ENCODE results near the gene PTPRE. TPM values are rescaled to one million over a fixed set of nuclear protein-coding genes. Genes with fewer than 3 reads are reported as not detected.
A peak's percentile ranks its signal among the peaks of the same experiment; 100 is the strongest.

PTPRE gene
- total RNA-seq, 1 donor from 2014 or later = 0.21 TPM

DNA sequence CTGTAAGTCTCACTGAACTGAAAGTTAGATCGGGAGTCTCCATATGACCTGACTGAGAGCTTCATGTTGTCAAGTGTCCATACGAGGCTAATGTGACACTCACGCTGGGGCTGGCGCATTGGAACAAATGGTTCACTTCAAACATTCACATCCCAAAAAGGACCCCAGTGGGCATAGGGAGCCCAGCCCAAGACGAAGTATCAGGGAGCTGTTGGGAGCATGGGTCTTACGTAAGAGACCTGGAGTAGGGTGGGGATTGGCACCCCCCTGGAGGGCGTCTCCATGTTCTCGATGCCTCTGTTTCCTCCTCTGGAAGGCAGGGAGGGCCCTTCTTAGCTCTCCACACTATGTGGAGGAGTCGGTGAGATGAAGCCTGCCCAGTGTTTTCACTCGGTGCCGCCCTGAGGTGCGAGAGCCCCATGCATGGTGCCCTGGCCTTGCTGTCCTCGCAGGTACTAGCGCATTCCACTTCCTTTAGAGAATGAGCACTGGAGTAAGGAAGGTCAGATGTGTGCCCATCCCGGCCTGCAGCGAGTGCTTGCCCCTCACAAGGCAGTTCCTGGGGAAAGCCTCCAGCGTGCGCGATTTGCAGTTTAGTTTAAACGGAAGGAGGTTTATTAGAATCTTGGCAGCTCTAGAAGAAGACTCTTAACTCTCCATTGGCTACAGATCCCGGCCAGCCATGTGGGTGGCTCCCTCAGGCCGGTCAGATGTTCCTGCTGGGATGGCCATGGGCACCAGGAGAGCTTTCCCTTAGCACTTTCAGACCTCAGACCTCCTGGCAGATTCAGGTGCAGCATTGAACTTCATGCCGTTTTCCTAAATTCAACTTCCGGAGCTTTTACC, 64.4 kb downstream of the PTPRE start:
- no peaks in the 10 kb centered on the region for H3K9me3 ChIP-seq (ENCODE audit: low read depth)
- H3K4me1 Mint-ChIP-seq = peaks cover 17% of the 10 kb centered on the region
- no peak overlapping the region for H3K27ac ChIP-seq
- no peak overlapping the region for H3K4me3 ChIP-seq
- TF ChIP-seq EZH2 (IDR thresholded peaks at IDR 0.05) = no peak
- no peak for TF ChIP-seq EZH2phosphoT487 (IDR thresholded peaks at IDR 0.05)
- TF ChIP-seq, protein P1, sequence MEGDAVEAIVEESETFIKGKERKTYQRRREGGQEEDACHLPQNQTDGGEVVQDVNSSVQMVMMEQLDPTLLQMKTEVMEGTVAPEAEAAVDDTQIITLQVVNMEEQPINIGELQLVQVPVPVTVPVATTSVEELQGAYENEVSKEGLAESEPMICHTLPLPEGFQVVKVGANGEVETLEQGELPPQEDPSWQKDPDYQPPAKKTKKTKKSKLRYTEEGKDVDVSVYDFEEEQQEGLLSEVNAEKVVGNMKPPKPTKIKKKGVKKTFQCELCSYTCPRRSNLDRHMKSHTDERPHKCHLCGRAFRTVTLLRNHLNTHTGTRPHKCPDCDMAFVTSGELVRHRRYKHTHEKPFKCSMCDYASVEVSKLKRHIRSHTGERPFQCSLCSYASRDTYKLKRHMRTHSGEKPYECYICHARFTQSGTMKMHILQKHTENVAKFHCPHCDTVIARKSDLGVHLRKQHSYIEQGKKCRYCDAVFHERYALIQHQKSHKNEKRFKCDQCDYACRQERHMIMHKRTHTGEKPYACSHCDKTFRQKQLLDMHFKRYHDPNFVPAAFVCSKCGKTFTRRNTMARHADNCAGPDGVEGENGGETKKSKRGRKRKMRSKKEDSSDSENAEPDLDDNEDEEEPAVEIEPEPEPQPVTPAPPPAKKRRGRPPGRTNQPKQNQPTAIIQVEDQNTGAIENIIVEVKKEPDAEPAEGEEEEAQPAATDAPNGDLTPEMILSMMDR (IDR thresholded peaks at IDR 0.05) = no peak
- H3F3A ChIP-seq (ENCODE audit: low read depth) = no peaks in the 10 kb centered on the region
- no peaks in the 10 kb centered on the region for H3K79me2 ChIP-seq (ENCODE audit: low read depth)
- H3K4me1 ChIP-seq = peaks cover 6% of the 10 kb centered on the region
- H3K36me3 ChIP-seq = no peaks in the 10 kb centered on the region
- peaks cover 6% of the 10 kb centered on the region for H3K27me3 ChIP-seq
- no peaks in the 10 kb centered on the region for H3K9me3 Mint-ChIP-seq
- no peaks in the 10 kb centered on the region for H3K36me3 Mint-ChIP-seq
- no peak for DNase-seq (ENCODE audit: low spot score)
- no peak overlapping the region for H3K4me2 ChIP-seq
- no peak overlapping the region for H3K9ac ChIP-seq
- no peaks in the 10 kb centered on the region for H3K27me3 Mint-ChIP-seq (ENCODE audit: insufficient read depth, low read depth)
- no peak overlapping the region for H3K4me3 Mint-ChIP-seq
- no peaks in the 10 kb centered on the region for H4K20me1 ChIP-seq (ENCODE audit: low read depth)
- H3K27ac Mint-ChIP-seq = peak overlapping the region; percentile 74
- H2AFZ ChIP-seq (replicated peaks) = no peak overlapping the region

DNA sequence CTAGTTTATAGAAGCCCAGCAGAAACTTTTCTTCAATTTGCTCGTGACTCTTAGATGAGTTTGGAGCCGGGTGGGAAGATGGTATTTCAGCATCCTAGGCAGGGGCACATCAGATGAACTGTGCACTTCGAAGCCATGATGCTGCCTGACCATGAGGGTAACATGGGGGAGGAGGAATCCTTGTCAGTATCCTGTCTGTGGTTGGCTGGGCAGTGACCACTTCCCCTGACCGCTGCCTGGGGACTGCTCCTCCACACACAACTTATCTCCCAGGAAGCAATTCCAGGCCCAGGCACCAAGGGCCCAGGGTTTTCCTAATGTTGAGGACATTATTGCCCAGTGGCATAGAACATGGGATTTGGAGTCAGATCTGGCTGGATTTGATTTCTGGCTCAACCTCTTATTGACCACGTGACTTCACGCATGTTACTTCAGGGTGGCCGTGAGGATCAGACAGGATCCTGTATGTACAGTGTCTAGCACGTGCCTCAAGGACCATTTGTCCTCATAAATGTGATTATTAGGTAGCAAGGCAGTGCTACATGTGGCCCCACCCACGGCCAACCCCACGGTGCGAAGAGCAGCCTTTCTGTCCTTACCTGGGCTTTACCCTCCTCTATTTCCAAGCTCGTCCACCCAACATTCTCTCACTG, 65.2 kb downstream of the PTPRE start:
- no peak overlapping the region for H2AFZ ChIP-seq (replicated peaks)
- no peak overlapping the region for H3K4me3 Mint-ChIP-seq
- no peaks in the 10 kb centered on the region for H3K36me3 ChIP-seq
- H3F3A ChIP-seq (ENCODE audit: low read depth) = no peaks in the 10 kb centered on the region
- H3K4me3 ChIP-seq = no peak overlapping the region
- H3K27me3 Mint-ChIP-seq (ENCODE audit: insufficient read depth, low read depth) = no peaks in the 10 kb centered on the region
- H3K27me3 ChIP-seq = peaks cover 6% of the 10 kb centered on the region
- H3K27ac ChIP-seq = no peak overlapping the region
- TF ChIP-seq EZH2phosphoT487 (IDR thresholded peaks at IDR 0.05) (no peak), EZH2 (IDR thresholded peaks at IDR 0.05) (no peak)
- TF ChIP-seq, protein P1 (IDR thresholded peaks at IDR 0.05) = no peak
- H3K36me3 Mint-ChIP-seq = no peaks in the 10 kb centered on the region
- no peaks in the 10 kb centered on the region for H4K20me1 ChIP-seq (ENCODE audit: low read depth)
- H3K27ac Mint-ChIP-seq = peak overlapping the region; percentile 72
- no peak overlapping the region for H3K9ac ChIP-seq
- H3K79me2 ChIP-seq (ENCODE audit: low read depth) = no peaks in the 10 kb centered on the region
- peaks cover 25% of the 10 kb centered on the region for H3K4me1 Mint-ChIP-seq
- H3K9me3 ChIP-seq (ENCODE audit: low read depth) = no peaks in the 10 kb centered on the region
- no peak overlapping the region for H3K4me2 ChIP-seq
- no peaks in the 10 kb centered on the region for H3K9me3 Mint-ChIP-seq
- H3K4me1 ChIP-seq = peaks cover 6% of the 10 kb centered on the region
- DNase-seq (ENCODE audit: low spot score) = no peak

DNA sequence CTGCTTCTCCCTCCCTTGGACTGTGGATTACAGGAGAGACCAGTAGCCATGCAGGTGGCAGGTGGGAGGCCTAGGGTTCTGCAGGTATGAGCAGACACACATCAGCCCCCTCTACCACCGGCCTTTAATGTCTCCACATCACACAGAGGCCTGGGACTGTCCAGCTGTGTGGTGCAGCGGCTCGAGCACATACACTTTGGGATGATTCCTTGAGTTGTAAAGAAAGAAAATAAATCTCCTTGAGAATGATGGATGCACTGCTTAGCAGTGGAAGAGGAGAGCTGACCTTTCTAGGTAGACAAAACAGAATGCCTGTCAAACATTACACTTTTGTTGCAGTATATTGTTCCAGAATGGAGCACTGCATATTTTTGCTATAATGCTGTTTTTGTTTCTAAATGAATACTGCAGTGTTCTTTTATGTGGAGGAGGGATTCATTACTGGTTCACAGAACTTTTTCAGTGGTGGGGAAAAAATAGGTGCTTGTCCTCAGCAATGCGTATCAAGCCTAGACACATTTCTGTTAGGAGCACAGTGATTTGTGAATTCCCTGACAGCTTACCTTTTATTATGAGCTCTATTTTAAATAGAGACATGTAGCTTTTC, 66.0 kb downstream of the PTPRE start:
- no peaks in the 10 kb centered on the region for H3K27me3 Mint-ChIP-seq (ENCODE audit: insufficient read depth, low read depth)
- no peaks in the 10 kb centered on the region for H4K20me1 ChIP-seq (ENCODE audit: low read depth)
- no peaks in the 10 kb centered on the region for H3F3A ChIP-seq (ENCODE audit: low read depth)
- peaks cover 30% of the 10 kb centered on the region for H3K4me1 Mint-ChIP-seq
- no peaks in the 10 kb centered on the region for H3K36me3 Mint-ChIP-seq
- no peak for DNase-seq (ENCODE audit: low spot score)
- no peak overlapping the region for H3K9ac ChIP-seq
- H3K79me2 ChIP-seq (ENCODE audit: low read depth) = no peaks in the 10 kb centered on the region
- H3K9me3 ChIP-seq (ENCODE audit: low read depth) = no peaks in the 10 kb centered on the region
- H3K4me3 ChIP-seq = no peak overlapping the region
- H2AFZ ChIP-seq (replicated peaks) = no peak overlapping the region
- H3K9me3 Mint-ChIP-seq = no peaks in the 10 kb centered on the region
- H3K27ac Mint-ChIP-seq = no peak overlapping the region
- H3K4me3 Mint-ChIP-seq = no peak overlapping the region
- no peaks in the 10 kb centered on the region for H3K36me3 ChIP-seq
- peaks cover 6% of the 10 kb centered on the region for H3K4me1 ChIP-seq
- no peak overlapping the region for H3K4me2 ChIP-seq
- TF ChIP-seq EZH2phosphoT487 (IDR thresholded peaks at IDR 0.05) (no peak), EZH2 (IDR thresholded peaks at IDR 0.05) (no peak)
- TF ChIP-seq, protein P1 (IDR thresholded peaks at IDR 0.05) = no peak
- no peak overlapping the region for H3K27ac ChIP-seq
- peaks cover 6% of the 10 kb centered on the region for H3K27me3 ChIP-seq

Measured in neural progenitor cell (in vitro differentiated cells).